Natural killer cell (primary cell): ENCODE results near the gene BTN2A1. TPM values are rescaled to one million over a fixed set of nuclear protein-coding genes. Genes with fewer than 3 reads are reported as not detected.
"Not testable (repeated sequence)": the region's sequence is repeated elsewhere in the genome, so short reads cannot be mapped to it uniquely, and the experiment has no call there.

Source experiments
- ATAC-seq, 3 donors: fragments of 150-1000 bp in 2 of 3; fragments of 200-7000 bp in 1 of 3; cut with Tn5 transposase; 1 replicate in 1 of 3; 2 replicates in 2 of 3; pipeline ENCODE4 v1.10.0; 2021; ENCODE audit warnings: mild to moderate bottlenecking in 2 of 3, moderate library complexity in 2 of 3
- DNase-seq, 2 donors: peaks; one replicate each; pipeline versions ENCODE4 v3.0.0 to v3.0.0-alpha.2; 2013 to 2021; ENCODE audit warnings: mixed read lengths in 1 of 2
- H3K27ac ChIP-seq: one replicate; pipeline ENCODE4 v1.5.1; 2013; ENCODE audit warnings: mild to moderate bottlenecking, low read length
- H3K27me3 ChIP-seq: one replicate; pipeline ENCODE4 v1.6.1; 2013; ENCODE audit warnings: low read length; ENCODE audit not compliant: control insufficient read depth, insufficient read depth
- H3K36me3 ChIP-seq: one replicate; pipeline ENCODE4 v1.6.1; 2013; ENCODE audit warnings: low read length; ENCODE audit not compliant: control insufficient read depth, insufficient read depth
- H3K4me1 ChIP-seq: one replicate; pipeline ENCODE4 v1.6.1; 2013; ENCODE audit warnings: low read length; ENCODE audit not compliant: control insufficient read depth, insufficient read depth
- H3K4me3 ChIP-seq: one replicate; pipeline ENCODE4 v1.5.1; 2013; ENCODE audit warnings: low read length
- H3K9me3 ChIP-seq: one replicate; pipeline ENCODE4 v1.6.1; 2013; ENCODE audit warnings: low read length; ENCODE audit not compliant: control insufficient read depth, insufficient read depth
- H3K27ac Mint-ChIP-seq, 2 donors: one replicate each; pipeline ENCODE4 v1.8.0; 2022; ENCODE audit warnings: mild to moderate bottlenecking in 2 of 2, mixed read lengths in 2 of 2, moderate library complexity in 1 of 2
- H3K27me3 Mint-ChIP-seq, 2 donors: one replicate each; pipeline ENCODE4 v1.8.0; 2022; ENCODE audit warnings: low read depth in 2 of 2, mixed read lengths in 2 of 2
- H3K36me3 Mint-ChIP-seq: one replicate; pipeline ENCODE4 v1.8.0; 2022; ENCODE audit warnings: mixed read lengths
- H3K4me1 Mint-ChIP-seq, 2 donors: one replicate each; pipeline ENCODE4 v1.8.0; 2022; ENCODE audit warnings: mixed read lengths in 2 of 2
- H3K4me3 Mint-ChIP-seq: one replicate; pipeline ENCODE4 v1.8.0; 2022; ENCODE audit warnings: mild to moderate bottlenecking, moderate library complexity, mixed read lengths
- H3K9me3 Mint-ChIP-seq, 2 donors: one replicate each; pipeline ENCODE4 v1.8.0; 2022; ENCODE audit warnings: mixed read lengths in 2 of 2
- CTCF ChIP-seq: fragments of 200-600 bp; IDR thresholded peaks from one replicate; pipeline ENCODE4 v1.8.0; 2022; ENCODE audit warnings: antibody characterized with exemption
- WGBS: methylation state at CpG from one replicate; pipeline ENCODE4 v1.1.7; 2013; ENCODE audit warnings: missing lambda C conversion rate; ENCODE audit not compliant: insufficient coverage; 5-methylcytosine and 5-hydroxymethylcytosine counted together
- intact Hi-C: fragments of 100-400 bp; cut with micrococcal nuclease; formaldehyde crosslinking; loops from one replicate; pipeline ENCODE4 v1.14.2; 2022
- total RNA-seq, 4 donors: library from RNA; stranded (reverse); fragments of 120-200 nt in 1 of 4; gene quantifications; one replicate each; pipeline versions ENCODE4 v1.2.3 to v1.2.4, GENCODE V29; 2013 to 2022

Gene BTN2A1
- total RNA-seq, 3 donors from 2014 or later (not counting 1 experiment from before 2014, with no cell fraction given) = 33.8 to 51.2 (median 43.3) TPM

GRCh38 chr6:26507658-26508057 lies 49.9 kb downstream of the BTN2A1 start:
- peaks cover 9% of the 10 kb centered on the region for H3K27me3 ChIP-seq
- no peaks in the 10 kb centered on the region for H3K9me3 Mint-ChIP-seq
- H3K4me1 Mint-ChIP-seq = no peaks in the 10 kb centered on the region

GRCh38 chr6:26511033-26511432 lies 53.3 kb downstream of the BTN2A1 start:
- DNase-seq, intact Hi-C loops, H3K27ac ChIP-seq, H3K9me3 Mint-ChIP-seq, H3K4me3 Mint-ChIP-seq, ATAC-seq, H3K36me3 Mint-ChIP-seq, H3K9me3 ChIP-seq, H3K4me1 ChIP-seq, H3K27me3 ChIP-seq, H3K4me3 ChIP-seq, H3K36me3 ChIP-seq, H3K27ac Mint-ChIP-seq, H3K27me3 Mint-ChIP-seq, H3K4me1 Mint-ChIP-seq: not testable (repeated sequence)
- 93% methylated on average over 6 of the region's 8 CpGs for WGBS

More at GRCh38 chr6:26507658-26508057, 49.9 kb downstream of the BTN2A1 start:
- Histone ChIP-seq H3K36me3 (no peaks in the 10 kb centered on the region), H3K4me3 (no peak overlapping the region), H3K27ac (no peak overlapping the region), H3K4me1 (no peaks in the 10 kb centered on the region), H3K9me3 (no peaks in the 10 kb centered on the region)
- DNase-seq (no peak), ATAC-seq (no peak)
- WGBS = 78% methylated on average over 3 of the region's 3 CpGs
- peaks cover 14 to 28% of the 10 kb centered on the region in 2 donors for H3K27me3 Mint-ChIP-seq
- no peak for TF ChIP-seq CTCF
- H3K4me3 Mint-ChIP-seq = no peak overlapping the region
- no peak overlapping the region for H3K27ac Mint-ChIP-seq
- H3K36me3 Mint-ChIP-seq = no peaks in the 10 kb centered on the region
- intact Hi-C loops = no loop called here

- 95% methylated on average over 2 of the region's 2 CpGs for WGBS
- H3K36me3 Mint-ChIP-seq = no peaks in the 10 kb centered on the region
- no peaks in the 10 kb centered on the region for H3K9me3 Mint-ChIP-seq
- Histone ChIP-seq H3K4me3 (no peak overlapping the region), H3K9me3 (no peaks in the 10 kb centered on the region), H3K27me3 (no peaks in the 10 kb centered on the region), H3K27ac (no peak overlapping the region), H3K36me3 (no peaks in the 10 kb centered on the region), H3K4me1 (peaks cover under 1% of the 10 kb centered on the region)
- ATAC-seq (no peak), DNase-seq (no peak)
- intact Hi-C loops = no loop called here
- H3K27me3 Mint-ChIP-seq = no peaks in the 10 kb centered on the region
- H3K27ac Mint-ChIP-seq = no peak overlapping the region
- H3K4me3 Mint-ChIP-seq = no peak overlapping the region
- no peak for TF ChIP-seq CTCF
- peaks cover 0 to under 1% of the 10 kb centered on the region in 2 donors for H3K4me1 Mint-ChIP-seq
Measured at GRCh38 chr6:26514984-26515383, 57.2 kb downstream of the BTN2A1 start.

- ATAC-seq (no peak), DNase-seq (no peak)
- peaks cover 6% of the 10 kb centered on the region for H3K4me1 ChIP-seq
- 94% methylated on average over 8 of the region's 9 CpGs for WGBS
- H3K27ac ChIP-seq = no peak overlapping the region
- no peak overlapping the region for H3K27ac Mint-ChIP-seq
- intact Hi-C loops = no loop called here
- H3K4me3 Mint-ChIP-seq = no peak overlapping the region
- no peaks in the 10 kb centered on the region for H3K36me3 ChIP-seq
- peaks cover 13 to 18% of the 10 kb centered on the region in 2 donors for H3K4me1 Mint-ChIP-seq
- no peak overlapping the region for H3K4me3 ChIP-seq
- H3K9me3 Mint-ChIP-seq = no peaks in the 10 kb centered on the region
- H3K36me3 Mint-ChIP-seq = peaks cover 5% of the 10 kb centered on the region
- TF ChIP-seq CTCF = no peak
- no peaks in the 10 kb centered on the region for H3K9me3 ChIP-seq
- H3K27me3 Mint-ChIP-seq = no peaks in the 10 kb centered on the region
- no peaks in the 10 kb centered on the region for H3K27me3 ChIP-seq
Measured at GRCh38 chr6:26516481-26517427, 59.0 kb downstream of the BTN2A1 start.

Other genes with a start within 250 kb of the BTN2A1 start
- gene BTN3A2, start 92.8 kb upstream of the BTN2A1 start, total RNA-seq = 100 to 1,000 TPM; 174 to 260 (median 211) TPM
- 100 to 1,000 TPM in 1 of 3 donors, 10 to 100 TPM in 2; 72.2 to 104 (median 76.1) TPM for gene BTN2A2, start 74.8 kb upstream of the BTN2A1 start, total RNA-seq
- 100 to 1,000 TPM; 285 to 373 (median 348) TPM for gene BTN3A1, start 55.7 kb upstream of the BTN2A1 start, total RNA-seq
- gene BTN3A3, start 17.5 kb upstream of the BTN2A1 start, total RNA-seq = 100 to 1,000 TPM in 2 of 3 donors, 10 to 100 TPM in 1; 88.1 to 154 (median 142) TPM
- gene BTN1A1, start 42.3 kb downstream of the BTN2A1 start, total RNA-seq = not detected
- gene HMGN4, start 80.4 kb downstream of the BTN2A1 start, total RNA-seq = 10 to 100 TPM; 55.7 to 80.6 (median 70.3) TPM
- 10 to 100 TPM; 23.9 to 30.7 (median 29.9) TPM for gene ABT1, start 139.0 kb downstream of the BTN2A1 start, total RNA-seq
- gene ZNF322, start 201.8 kb downstream of the BTN2A1 start, total RNA-seq = 10 to 100 TPM in 1 of 3 donors, 1 to 10 TPM in 2; 7.0 to 12.1 (median 9.3) TPM